ENCODE measurements around the gene PCDHA10.
"Not testable (repeated sequence)": the region's sequence is repeated elsewhere in the genome, so short reads cannot be mapped to it uniquely, and the experiment has no call there.

Gene PCDHA10

GRCh38 chr5:140875085-140876065, 19.7 kb downstream of the PCDHA10 start, which contains the start of gene PCDHA12:
PCDHA12 (plus strand) TSS chr5:140875308; CDS start chr5:140875473, 165 bp downstream.
- H3K4me3 ChIP-seq (ENCODE audit: low read length), result no peak within 1 kb of the TSS
- no peaks in the 10 kb centered on the region for H3F3A ChIP-seq (ENCODE audit: insufficient read depth, low read length)
- no peak within 1 kb of the TSS for H3K27ac ChIP-seq (ENCODE audit: low read length)
- H3K36me3 ChIP-seq (replicated peaks; ENCODE audit: insufficient read depth, low read length), result no peaks in the 10 kb centered on the region
- no peaks in the 10 kb centered on the region for H3K9me2 ChIP-seq (replicated peaks; ENCODE audit: insufficient read depth, low read length)
- H3K27me3 ChIP-seq (replicated peaks; ENCODE audit: insufficient read depth, low read length), result no peaks in the 10 kb centered on the region
- H3K79me2 ChIP-seq (ENCODE audit: low read length), result no peaks in the 10 kb centered on the region
- DNase-seq, result no peak
- H2AFZ ChIP-seq (ENCODE audit: low read length), result no peak within 1 kb of the TSS
- no peaks in the 10 kb centered on the region for H3K4me1 ChIP-seq (ENCODE audit: low read length)
- H3K9me3 ChIP-seq (replicated peaks; ENCODE audit: insufficient read depth, low read length), result no peaks in the 10 kb centered on the region
- no peak within 1 kb of the TSS for H3K9ac ChIP-seq (ENCODE audit: low read length)
- H4K20me1 ChIP-seq (ENCODE audit: insufficient read depth, low read length), result no peaks in the 10 kb centered on the region
- no peak within 1 kb of the TSS for H3K4me2 ChIP-seq (ENCODE audit: low read depth, low read length)
- TF ChIP-seq EZH2phosphoT487 (IDR thresholded peaks at IDR 0.05; ENCODE audit: low read length) (no peak), CTCF (IDR thresholded peaks at IDR 0.05; ENCODE audit: low read length) (no peak), EZH2 (optimal IDR thresholded peaks at IDR 0.05; ENCODE audit: low read depth, low read length) (no peak)

- H3K4me2 ChIP-seq (ENCODE audit: low read depth, low read length); H3K9me3 ChIP-seq (replicated peaks; ENCODE audit: insufficient read depth, low read length); H3K36me3 ChIP-seq (replicated peaks; ENCODE audit: insufficient read depth, low read length); H3K9ac ChIP-seq (ENCODE audit: low read length); H3F3A ChIP-seq (ENCODE audit: insufficient read depth, low read length); H3K4me1 ChIP-seq (ENCODE audit: low read length); H3K4me3 ChIP-seq (ENCODE audit: low read length); DNase-seq; H3K27ac ChIP-seq (ENCODE audit: low read length); H3K27me3 ChIP-seq (replicated peaks; ENCODE audit: insufficient read depth, low read length); H3K79me2 ChIP-seq (ENCODE audit: low read length); H3K9me2 ChIP-seq (replicated peaks; ENCODE audit: insufficient read depth, low read length); H2AFZ ChIP-seq (ENCODE audit: low read length); H4K20me1 ChIP-seq (ENCODE audit: insufficient read depth, low read length): not testable (repeated sequence)
Measured at GRCh38 chr5:140876541-140877261, 21.0 kb downstream of the PCDHA10 start.

GRCh38 chr5:140877262-140877581, 21.5 kb downstream of the PCDHA10 start:
- H4K20me1 ChIP-seq (ENCODE audit: insufficient read depth, low read length), result no peaks in the 10 kb centered on the region
- H3K79me2 ChIP-seq (ENCODE audit: low read length), result no peaks in the 10 kb centered on the region
- no peaks in the 10 kb centered on the region for H3F3A ChIP-seq (ENCODE audit: insufficient read depth, low read length)
- no peak overlapping the region for H3K9ac ChIP-seq (ENCODE audit: low read length)
- H3K27me3 ChIP-seq (replicated peaks; ENCODE audit: insufficient read depth, low read length), result no peaks in the 10 kb centered on the region
- no peaks in the 10 kb centered on the region for H3K36me3 ChIP-seq (replicated peaks; ENCODE audit: insufficient read depth, low read length)
- no peak for TF ChIP-seq EZH2 (optimal IDR thresholded peaks at IDR 0.05; ENCODE audit: low read depth, low read length)
- H3K4me1 ChIP-seq (ENCODE audit: low read length), result no peaks in the 10 kb centered on the region
- no peak for DNase-seq
- no peaks in the 10 kb centered on the region for H3K9me3 ChIP-seq (replicated peaks; ENCODE audit: insufficient read depth, low read length)
- H3K4me3 ChIP-seq (ENCODE audit: low read length), result no peak overlapping the region
- no peaks in the 10 kb centered on the region for H3K9me2 ChIP-seq (replicated peaks; ENCODE audit: insufficient read depth, low read length)
- H2AFZ ChIP-seq (ENCODE audit: low read length), result no peak overlapping the region
- H3K4me2 ChIP-seq (ENCODE audit: low read depth, low read length), result no peak overlapping the region
- no peak overlapping the region for H3K27ac ChIP-seq (ENCODE audit: low read length)

GRCh38 chr5:140881889-140882590, 26.3 kb downstream of the PCDHA10 start, which contains the start of gene PCDHA13:
PCDHA13 (plus strand) TSS chr5:140882124; CDS start chr5:140882269, 145 bp downstream.
- H3K79me2 ChIP-seq (ENCODE audit: low read length), result no peaks in the 10 kb centered on the region
- H3K27ac ChIP-seq (ENCODE audit: low read length), result no peak within 1 kb of the TSS
- DNase-seq, result no peak
- H3K4me3 ChIP-seq (ENCODE audit: low read length), result no peak within 1 kb of the TSS
- no peak within 1 kb of the TSS for H3K9ac ChIP-seq (ENCODE audit: low read length)
- no peaks in the 10 kb centered on the region for H3K36me3 ChIP-seq (replicated peaks; ENCODE audit: insufficient read depth, low read length)
- H3K9me2 ChIP-seq (replicated peaks; ENCODE audit: insufficient read depth, low read length), result no peaks in the 10 kb centered on the region
- H3K4me1 ChIP-seq (ENCODE audit: low read length), result no peaks in the 10 kb centered on the region
- H3K27me3 ChIP-seq (replicated peaks; ENCODE audit: insufficient read depth, low read length), result no peaks in the 10 kb centered on the region
- H3K4me2 ChIP-seq (ENCODE audit: low read depth, low read length), result no peak within 1 kb of the TSS
- no peaks in the 10 kb centered on the region for H3K9me3 ChIP-seq (replicated peaks; ENCODE audit: insufficient read depth, low read length)
- H4K20me1 ChIP-seq (ENCODE audit: insufficient read depth, low read length), result no peaks in the 10 kb centered on the region
- H3F3A ChIP-seq (ENCODE audit: insufficient read depth, low read length), result no peaks in the 10 kb centered on the region
- H2AFZ ChIP-seq (ENCODE audit: low read length), result no peak within 1 kb of the TSS
- no peak for TF ChIP-seq EZH2phosphoT487 (IDR thresholded peaks at IDR 0.05; ENCODE audit: low read length)
- TF ChIP-seq EZH2 (optimal IDR thresholded peaks at IDR 0.05; ENCODE audit: low read depth, low read length), result no peak
- TF ChIP-seq CTCF (IDR thresholded peaks at IDR 0.05; ENCODE audit: low read length), result no peak

Data from MM.1S (cell line).